ENCODE results near the gene SLC17A5.

Gene SLC17A5

DNA sequence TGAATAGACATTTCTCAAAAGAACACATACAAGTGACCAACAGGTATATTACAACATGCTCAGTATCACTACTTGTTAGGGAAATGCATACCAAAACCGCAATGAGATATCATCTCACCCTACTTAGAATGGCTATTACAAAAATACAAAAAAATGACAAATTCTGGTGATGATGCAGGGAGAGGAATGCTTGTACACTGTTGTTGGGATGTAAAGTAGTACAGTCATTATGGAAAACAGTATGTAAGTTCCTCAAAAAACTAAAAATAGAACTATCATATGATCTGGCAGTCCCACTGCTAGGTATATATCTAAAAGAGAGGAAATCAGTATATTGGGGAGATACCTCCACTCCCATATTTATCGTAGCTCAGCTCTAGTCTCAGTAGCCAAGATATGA, 10.9 kb upstream of the SLC17A5 start:
- no peak overlapping the region for H3K4me3 ChIP-seq (ENCODE audit: low read depth, low read length)
- no peak for DNase-seq (ENCODE audit: low read depth)
- TF ChIP-seq, protein P1, sequence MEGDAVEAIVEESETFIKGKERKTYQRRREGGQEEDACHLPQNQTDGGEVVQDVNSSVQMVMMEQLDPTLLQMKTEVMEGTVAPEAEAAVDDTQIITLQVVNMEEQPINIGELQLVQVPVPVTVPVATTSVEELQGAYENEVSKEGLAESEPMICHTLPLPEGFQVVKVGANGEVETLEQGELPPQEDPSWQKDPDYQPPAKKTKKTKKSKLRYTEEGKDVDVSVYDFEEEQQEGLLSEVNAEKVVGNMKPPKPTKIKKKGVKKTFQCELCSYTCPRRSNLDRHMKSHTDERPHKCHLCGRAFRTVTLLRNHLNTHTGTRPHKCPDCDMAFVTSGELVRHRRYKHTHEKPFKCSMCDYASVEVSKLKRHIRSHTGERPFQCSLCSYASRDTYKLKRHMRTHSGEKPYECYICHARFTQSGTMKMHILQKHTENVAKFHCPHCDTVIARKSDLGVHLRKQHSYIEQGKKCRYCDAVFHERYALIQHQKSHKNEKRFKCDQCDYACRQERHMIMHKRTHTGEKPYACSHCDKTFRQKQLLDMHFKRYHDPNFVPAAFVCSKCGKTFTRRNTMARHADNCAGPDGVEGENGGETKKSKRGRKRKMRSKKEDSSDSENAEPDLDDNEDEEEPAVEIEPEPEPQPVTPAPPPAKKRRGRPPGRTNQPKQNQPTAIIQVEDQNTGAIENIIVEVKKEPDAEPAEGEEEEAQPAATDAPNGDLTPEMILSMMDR (conservative IDR thresholded peaks at IDR 0.05; ENCODE audit: low read depth, low read length): no peak

DNA sequence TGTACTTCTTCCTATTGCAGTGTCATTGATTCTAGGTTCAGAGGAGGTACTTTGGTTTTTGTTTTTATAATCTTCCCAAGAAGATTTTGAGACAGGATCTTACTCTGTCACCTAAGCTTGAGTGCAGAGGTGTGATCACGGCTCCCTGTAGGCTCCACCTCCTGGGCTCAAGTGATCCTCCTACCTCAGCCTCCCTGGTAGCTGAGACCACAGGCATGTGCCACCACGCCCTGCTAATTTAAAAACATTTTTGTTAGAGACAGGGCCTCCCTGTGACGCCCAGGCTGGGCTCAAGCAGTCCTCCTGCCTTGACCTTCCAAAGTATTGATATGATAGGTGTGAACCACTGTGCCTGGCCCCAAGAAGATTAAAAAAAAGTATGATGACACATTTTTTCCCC, 3.4 kb upstream of the SLC17A5 start:
- no peak for DNase-seq (ENCODE audit: low read depth)
- no peak overlapping the region for H3K4me3 ChIP-seq (ENCODE audit: low read depth, low read length)

DNA sequence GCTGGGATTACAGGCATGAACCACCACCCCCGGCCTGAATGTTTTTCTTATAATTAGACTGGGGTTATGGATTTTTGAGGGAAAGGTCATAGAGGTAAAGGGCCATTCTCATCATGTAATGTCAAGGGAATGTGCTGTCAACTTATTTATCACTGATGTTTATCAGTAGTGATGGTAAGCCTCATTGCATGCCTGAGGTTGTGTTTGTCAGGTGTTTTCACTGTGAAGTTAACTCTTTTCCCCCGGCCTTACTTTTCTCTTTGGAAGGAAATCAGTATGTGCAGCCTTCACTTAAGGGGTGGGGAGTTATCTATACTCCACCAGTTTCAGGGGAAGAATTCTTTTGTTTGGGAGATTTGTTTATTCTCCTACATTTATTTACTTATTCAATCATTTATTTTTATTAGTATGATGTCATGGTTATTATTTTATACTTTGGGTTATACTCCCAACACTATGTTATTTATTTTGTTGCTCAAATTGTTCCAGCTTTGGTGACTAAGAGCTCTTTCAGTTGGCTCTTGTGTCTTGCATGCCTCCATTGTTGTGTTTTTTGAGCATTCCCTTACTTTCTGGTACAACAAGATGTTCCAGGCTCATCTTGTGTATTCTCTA, 2.8 kb upstream of the SLC17A5 start:
- no peak for DNase-seq (ENCODE audit: low read depth)
- TF ChIP-seq, protein P1 (conservative IDR thresholded peaks at IDR 0.05; ENCODE audit: low read depth, low read length): no peak
- H3K4me3 ChIP-seq (ENCODE audit: low read depth, low read length): no peak overlapping the region

More for the DNA sequence above, 3.4 kb upstream of the SLC17A5 start:
- TF ChIP-seq, protein P1 (conservative IDR thresholded peaks at IDR 0.05; ENCODE audit: low read depth, low read length): no peak

DNA sequence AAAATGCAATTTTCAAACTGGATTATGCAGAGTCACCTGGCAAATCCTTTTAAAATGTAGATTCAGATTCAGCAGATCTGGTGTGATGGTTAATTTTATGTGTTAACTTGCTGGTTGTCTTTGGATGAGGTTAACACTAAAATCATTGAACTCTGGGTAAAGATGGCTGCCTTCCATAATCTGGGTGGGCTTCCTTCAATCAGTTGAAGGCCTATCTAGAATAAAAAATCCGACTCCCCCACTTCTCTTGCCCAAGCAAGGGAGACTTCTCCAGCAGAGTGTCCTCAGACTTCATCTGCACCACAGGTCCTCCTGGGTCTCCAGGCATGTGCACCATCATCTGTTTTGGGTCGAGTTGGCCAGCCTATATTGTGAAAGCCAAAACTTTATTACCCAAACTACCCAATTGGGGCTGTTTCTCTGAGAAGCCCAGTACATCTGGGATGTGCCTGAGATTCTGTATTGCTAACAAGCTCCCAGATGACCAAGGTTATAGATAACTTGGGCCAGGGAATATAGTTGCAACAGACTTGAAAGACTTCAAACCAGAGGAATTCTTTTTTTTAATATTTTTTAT, 1.6 kb upstream of the SLC17A5 start:
- TF ChIP-seq, protein P1 (conservative IDR thresholded peaks at IDR 0.05; ENCODE audit: low read depth, low read length): no peak
- DNase-seq (ENCODE audit: low read depth): no peak
- H3K4me3 ChIP-seq (ENCODE audit: low read depth, low read length): no peak overlapping the region

DNA sequence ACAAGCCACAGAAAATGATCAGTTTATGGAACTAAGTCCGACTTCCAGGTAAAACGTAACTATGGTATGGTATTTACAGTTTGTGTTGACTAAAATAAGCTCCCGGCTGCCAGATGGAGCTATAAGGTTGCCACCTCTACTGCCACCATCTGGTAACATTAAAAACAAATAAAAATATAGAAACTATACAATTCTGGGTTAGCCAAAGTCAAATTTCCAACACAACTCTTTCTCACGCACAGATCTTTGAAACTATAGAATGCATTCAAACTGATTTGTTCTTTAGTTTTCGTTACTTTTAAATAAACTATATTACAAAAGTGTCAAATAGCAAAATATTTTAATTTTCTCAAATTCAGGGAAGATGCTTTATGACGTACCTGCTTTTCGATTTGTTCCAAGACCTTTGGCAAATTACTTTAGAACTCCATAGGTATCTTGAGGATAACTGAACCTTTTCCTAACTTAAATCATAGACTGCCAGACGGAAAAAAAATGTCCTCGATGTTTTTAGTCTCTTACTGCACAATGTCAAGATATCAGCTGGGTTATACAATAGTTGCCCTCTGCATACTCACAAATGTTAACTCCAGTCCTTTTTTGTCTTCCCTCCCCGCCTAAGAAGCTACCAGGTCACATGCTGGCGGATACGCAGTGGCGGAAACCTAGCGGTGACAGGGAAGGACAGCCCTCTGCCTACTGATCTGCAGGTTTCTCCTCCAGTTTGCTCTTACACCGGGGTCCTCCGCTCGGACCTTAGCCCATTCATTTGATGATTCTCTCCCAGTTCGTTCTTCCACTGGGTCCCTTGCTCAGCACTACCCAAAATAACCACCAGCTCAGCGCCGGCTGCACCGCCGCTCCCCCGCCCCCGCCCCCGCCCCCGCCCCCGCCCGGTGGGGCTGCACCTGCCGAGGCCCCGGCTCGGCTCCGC, 888 bp downstream of the SLC17A5 start:
- H3K4me3 ChIP-seq (ENCODE audit: low read depth, low read length): peak overlapping the region; percentile 96
- peak; percentile 45 for DNase-seq (ENCODE audit: low read depth)
- TF ChIP-seq, protein P1 (conservative IDR thresholded peaks at IDR 0.05; ENCODE audit: low read depth, low read length): peak; percentile 38

DNA sequence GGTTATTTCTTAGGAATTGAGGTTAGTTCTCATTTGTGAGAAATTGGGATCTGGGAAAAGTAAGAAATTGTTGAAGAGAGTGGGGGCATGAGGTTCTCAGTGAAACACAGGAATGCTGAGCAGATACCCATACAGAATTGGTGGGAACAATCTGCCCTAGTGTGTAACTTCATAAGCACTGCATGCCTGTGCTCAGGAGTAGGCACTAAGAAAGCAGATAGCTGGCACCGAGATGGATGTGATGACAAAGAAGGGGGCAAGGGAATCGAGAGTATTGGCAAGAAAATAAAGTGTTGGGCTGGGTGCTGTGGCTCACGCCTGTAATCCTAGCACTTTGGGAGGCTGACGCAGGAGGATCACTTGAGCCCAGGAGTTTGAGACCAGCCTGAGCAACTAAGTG, 4.0 kb downstream of the SLC17A5 start:
- no peak for DNase-seq (ENCODE audit: low read depth)
- TF ChIP-seq, protein P1 (conservative IDR thresholded peaks at IDR 0.05; ENCODE audit: low read depth, low read length): no peak
- no peak overlapping the region for H3K4me3 ChIP-seq (ENCODE audit: low read depth, low read length)

Measured in choroid plexus epithelial cell (primary cell).